CD14-positive monocyte (primary cell): ENCODE measurements around the gene MAP10. TPM values are rescaled to one million over a fixed set of nuclear protein-coding genes. Genes with fewer than 3 reads are reported as not detected.

Experiments
- DNase-seq, 3 donors: peaks; one replicate each; pipeline ENCODE4 v3.0.0-alpha.2; 2011 to 2022
- H2AFZ ChIP-seq: 2 replicates; pipeline ENCODE4 v1.6.0; 2012; ENCODE audit warnings: mild to moderate bottlenecking, low read depth, low read length, inconsistent platforms; ENCODE audit not compliant: insufficient read depth, poor library complexity, severe bottlenecking
- H3K27ac ChIP-seq, 2 donors: 1 replicate in 1 of 2; 2 replicates in 1 of 2; pipeline ENCODE4 v1.5.1; 2012 to 2013; ENCODE audit warnings: low read length in 2 of 2, control low read depth in 1 of 2, inconsistent platforms in 1 of 2, low read depth in 1 of 2, mild to moderate bottlenecking in 1 of 2
- H3K27me3 ChIP-seq, 2 donors: one replicate each; pipeline versions ENCODE4 v1.6.0 to v1.6.1; 2011 to 2013; ENCODE audit warnings: low read length in 2 of 2; ENCODE audit not compliant: control insufficient read depth in 2 of 2, insufficient read depth in 2 of 2
- H3K36me3 ChIP-seq, 2 donors: replicated peaks in 1 of 2; 1 replicate in 1 of 2; 2 replicates in 1 of 2; pipeline versions ENCODE4 v1.5.1 to v1.6.1; 2012 to 2013; ENCODE audit warnings: low read length in 2 of 2, control low read depth in 1 of 2, inconsistent platforms in 1 of 2, mild to moderate bottlenecking in 1 of 2; ENCODE audit not compliant: insufficient read depth in 2 of 2, control insufficient read depth in 1 of 2
- H3K4me1 ChIP-seq, 2 donors: 1 replicate in 1 of 2; 2 replicates in 1 of 2; pipeline versions ENCODE4 v1.5.1 to v1.6.1; 2012 to 2013; ENCODE audit warnings: low read length in 2 of 2, control low read depth in 1 of 2, inconsistent platforms in 1 of 2, mild to moderate bottlenecking in 1 of 2, moderate library complexity in 1 of 2; ENCODE audit not compliant: insufficient read depth in 2 of 2, control insufficient read depth in 1 of 2
- H3K4me2 ChIP-seq: replicated peaks from 2 replicates; pipeline ENCODE3; 2012; ENCODE audit warnings: low read length, moderate library complexity, mild to moderate bottlenecking; ENCODE audit not compliant: poor library complexity, severe bottlenecking; ENCODE audit errors: extremely low read depth
- H3K4me3 ChIP-seq, 3 experiments: fragments of 200-600 bp in 1 of 3; sonication (generic) in 1 of 3; replicated peaks in 1 of 3; 1 replicate in 2 of 3; 2 replicates in 1 of 3; pipeline ENCODE4 v1.5.1; 2011 to 2013; ENCODE audit warnings: low read length in 3 of 3, mild to moderate bottlenecking in 3 of 3, control low read depth in 2 of 3, low read depth in 2 of 3, inconsistent platforms in 1 of 3, moderate library complexity in 1 of 3
- H3K79me2 ChIP-seq: 2 replicates; pipeline ENCODE4 v1.6.0; 2012; ENCODE audit warnings: mild to moderate bottlenecking, control low read depth, inconsistent platforms, low read length, moderate library complexity; ENCODE audit not compliant: insufficient read depth
- H3K9ac ChIP-seq: 2 replicates; pipeline ENCODE4 v1.6.0; 2017; ENCODE audit warnings: low read length, mild to moderate bottlenecking; ENCODE audit not compliant: insufficient read depth, poor library complexity, severe bottlenecking
- H3K9me3 ChIP-seq, 2 donors: replicated peaks in 1 of 2; 1 replicate in 1 of 2; 2 replicates in 1 of 2; pipeline versions ENCODE4 v1.5.1 to v1.6.1; 2012 to 2013; ENCODE audit warnings: low read length in 2 of 2, control low read depth in 1 of 2; ENCODE audit not compliant: control insufficient read depth in 1 of 2, insufficient read depth in 1 of 2
- H4K20me1 ChIP-seq: 2 replicates; pipeline ENCODE4 v1.6.0; 2012; ENCODE audit warnings: mild to moderate bottlenecking, low read length, control low read depth, moderate library complexity; ENCODE audit not compliant: insufficient read depth
- H3K27ac Mint-ChIP-seq, 7 donors: one replicate each; pipeline ENCODE4 v1.8.0; 2020; ENCODE audit warnings: mild to moderate bottlenecking in 7 of 7, mixed read lengths in 7 of 7, moderate library complexity in 6 of 7, inconsistent platforms in 2 of 7
- H3K27me3 Mint-ChIP-seq, 3 donors: one replicate each; pipeline ENCODE4 v1.8.0; 2021 to 2022; ENCODE audit warnings: low read depth in 3 of 3, mild to moderate bottlenecking in 3 of 3, mixed read lengths in 3 of 3, moderate library complexity in 3 of 3, inconsistent platforms in 1 of 3
- H3K36me3 Mint-ChIP-seq, 2 donors: one replicate each; pipeline ENCODE4 v1.8.0; 2020; ENCODE audit warnings: mixed read lengths in 2 of 2, inconsistent platforms in 1 of 2, mild to moderate bottlenecking in 1 of 2
- H3K4me1 Mint-ChIP-seq: one replicate; pipeline ENCODE4 v1.8.0; 2020; ENCODE audit warnings: mild to moderate bottlenecking, mixed read lengths
- H3K4me3 Mint-ChIP-seq, 2 donors: one replicate each; pipeline ENCODE4 v1.8.0; 2020; ENCODE audit warnings: mild to moderate bottlenecking in 2 of 2, mixed read lengths in 2 of 2, moderate library complexity in 1 of 2
- H3K9me3 Mint-ChIP-seq, 7 donors: one replicate each; pipeline ENCODE4 v1.8.0; 2020 to 2022; ENCODE audit warnings: mixed read lengths in 7 of 7, mild to moderate bottlenecking in 6 of 7, moderate library complexity in 6 of 7, inconsistent platforms in 2 of 7
- CTCF ChIP-seq: fragments of 200-600 bp; IDR thresholded peaks from one replicate; pipeline ENCODE4 v1.8.0; 2022; ENCODE audit warnings: antibody characterized with exemption, mild to moderate bottlenecking
- WGBS: methylation state at CpG from one replicate; pipeline ENCODE4 v1.1.5; 2013; ENCODE audit warnings: missing lambda C conversion rate; ENCODE audit not compliant: insufficient coverage; 5-methylcytosine and 5-hydroxymethylcytosine counted together
- intact Hi-C, 2 donors: fragments of 100-400 bp; cut with micrococcal nuclease; formaldehyde crosslinking; loops; one replicate each; pipeline versions ENCODE4 v1.15.0 to v1.15.1; 2023
- polyA plus RNA-seq, 3 donors: library from polyadenylated mRNA; depleted of rRNA in 1 of 3; unstranded in 2 of 3; stranded (reverse) in 1 of 3; fragments of 300-500 nt in 2 of 3; fragments of >200 nt in 1 of 3; fragmentation: Illumina TruSeq in 2 of 3; gene quantifications; 1 replicate in 2 of 3; 2 replicates in 1 of 3; pipeline ENCODE4 v1.2.3, GENCODE V29; 2012 to 2021

MAP10 gene
- polyA plus RNA-seq, 3 donors, result 0.53 to 2.3 (median 1.1) TPM

- no peak for TF ChIP-seq CTCF
- no peak overlapping the region for H3K9ac ChIP-seq
- no peak overlapping the region for H3K4me2 ChIP-seq
- Mint-ChIP-seq H3K27ac (peak overlapping the region in 1 of 7 donors; percentile 83), H3K4me1 (no peaks in the 10 kb centered on the region), H3K9me3 (no peaks in the 10 kb centered on the region), H3K4me3 (no peak overlapping the region), H3K27me3 (peaks cover 0 to 3% (median 0%) of the 10 kb centered on the region in 3 donors), H3K36me3 (no peaks in the 10 kb centered on the region)
- H3K79me2 ChIP-seq, result no peaks in the 10 kb centered on the region
- DNase-seq, result no peak
- H3K4me3 ChIP-seq, result no peak overlapping the region
- WGBS, result 80% methylated on average over 5 of the region's 7 CpGs
- H3K36me3 ChIP-seq, result no peaks in the 10 kb centered on the region
- no peaks in the 10 kb centered on the region for H3K27me3 ChIP-seq
- no peaks in the 10 kb centered on the region for H3K4me1 ChIP-seq
- intact Hi-C loops, result no loop called here
- no peak overlapping the region for H3K27ac ChIP-seq
- no peaks in the 10 kb centered on the region for H3K9me3 ChIP-seq
- no peak overlapping the region for H2AFZ ChIP-seq
- no peaks in the 10 kb centered on the region for H4K20me1 ChIP-seq
Observed at GRCh38 chr1:232786845-232787455, 18.3 kb upstream of the MAP10 start.

GRCh38 chr1:232788235-232788872, 16.9 kb upstream of the MAP10 start:
- H3K36me3 ChIP-seq, result no peaks in the 10 kb centered on the region
- H3K79me2 ChIP-seq, result no peaks in the 10 kb centered on the region
- no peak overlapping the region for H3K4me2 ChIP-seq
- H3K27ac Mint-ChIP-seq, result no peak overlapping the region
- H2AFZ ChIP-seq, result no peak overlapping the region
- H3K9me3 ChIP-seq, result no peaks in the 10 kb centered on the region
- H3K4me3 Mint-ChIP-seq, result no peak overlapping the region
- no peak overlapping the region for H3K9ac ChIP-seq
- H3K36me3 Mint-ChIP-seq, result no peaks in the 10 kb centered on the region
- no peak for DNase-seq
- H3K9me3 Mint-ChIP-seq, result no peaks in the 10 kb centered on the region
- no peak for TF ChIP-seq CTCF
- intact Hi-C loops, result no loop called here
- no peak overlapping the region for H3K4me3 ChIP-seq
- no peaks in the 10 kb centered on the region for H4K20me1 ChIP-seq
- no peak overlapping the region for H3K27ac ChIP-seq
- H3K4me1 Mint-ChIP-seq, result no peaks in the 10 kb centered on the region
- WGBS, result 95% methylated on average over 7 of the region's 7 CpGs
- peaks cover 0 to 2% (median 0%) of the 10 kb centered on the region in 3 donors for H3K27me3 Mint-ChIP-seq
- H3K27me3 ChIP-seq, result no peaks in the 10 kb centered on the region
- peaks cover 0 to under 1% of the 10 kb centered on the region in 2 donors for H3K4me1 ChIP-seq
